Vagina (tissue), 2 donors: Measurements from ENCODE around the gene CORO6.

ENCODE experiments used
- POLR2AphosphoS5 ChIP-seq, 2 donors: sonication (generic); formaldehyde crosslinking; IDR thresholded peaks; one replicate each; pipeline ENCODE4 v1.9.0; 2017; ENCODE audit warnings: antibody characterized with exemption in 2 of 2, mild to moderate bottlenecking in 2 of 2, low read depth in 1 of 2; ENCODE audit not compliant: insufficient read depth in 1 of 2
- TF ChIP-seq, protein P1 (sequence below), 3 experiments: fragments of 450-650 bp in 2 of 3; fragments of 200-600 bp in 1 of 3; sonication (generic) in 1 of 3; IDR thresholded peaks; one replicate each; pipeline ENCODE4 v1.5.1; 2017 to 2019; ENCODE audit warnings: antibody characterized with exemption in 3 of 3, mild to moderate bottlenecking in 2 of 3, moderate library complexity in 2 of 3

DNA sequence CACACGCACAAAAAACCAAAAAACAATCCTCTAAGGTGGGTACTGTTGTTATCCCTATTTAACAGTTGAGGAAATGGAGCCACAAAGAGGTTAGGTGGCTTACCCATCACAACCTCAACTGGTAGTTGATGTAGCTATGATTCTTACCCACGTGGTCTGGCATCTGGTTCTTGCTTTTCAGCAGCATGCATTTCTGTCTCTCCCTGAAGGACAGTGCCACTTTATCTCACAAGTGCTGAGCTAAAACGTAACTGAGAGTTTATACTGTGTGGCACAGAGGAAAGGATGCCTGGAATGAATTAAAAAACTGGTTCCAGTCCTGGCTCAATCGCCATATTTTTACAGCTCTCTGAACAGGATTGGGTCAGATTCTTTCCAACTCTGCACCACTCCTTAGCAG, 1.9 kb upstream of the CORO6 start:
- TF ChIP-seq, protein P1, sequence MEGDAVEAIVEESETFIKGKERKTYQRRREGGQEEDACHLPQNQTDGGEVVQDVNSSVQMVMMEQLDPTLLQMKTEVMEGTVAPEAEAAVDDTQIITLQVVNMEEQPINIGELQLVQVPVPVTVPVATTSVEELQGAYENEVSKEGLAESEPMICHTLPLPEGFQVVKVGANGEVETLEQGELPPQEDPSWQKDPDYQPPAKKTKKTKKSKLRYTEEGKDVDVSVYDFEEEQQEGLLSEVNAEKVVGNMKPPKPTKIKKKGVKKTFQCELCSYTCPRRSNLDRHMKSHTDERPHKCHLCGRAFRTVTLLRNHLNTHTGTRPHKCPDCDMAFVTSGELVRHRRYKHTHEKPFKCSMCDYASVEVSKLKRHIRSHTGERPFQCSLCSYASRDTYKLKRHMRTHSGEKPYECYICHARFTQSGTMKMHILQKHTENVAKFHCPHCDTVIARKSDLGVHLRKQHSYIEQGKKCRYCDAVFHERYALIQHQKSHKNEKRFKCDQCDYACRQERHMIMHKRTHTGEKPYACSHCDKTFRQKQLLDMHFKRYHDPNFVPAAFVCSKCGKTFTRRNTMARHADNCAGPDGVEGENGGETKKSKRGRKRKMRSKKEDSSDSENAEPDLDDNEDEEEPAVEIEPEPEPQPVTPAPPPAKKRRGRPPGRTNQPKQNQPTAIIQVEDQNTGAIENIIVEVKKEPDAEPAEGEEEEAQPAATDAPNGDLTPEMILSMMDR (IDR thresholded peaks at IDR 0.05): no peak
- TF ChIP-seq POLR2AphosphoS5 (IDR thresholded peaks at IDR 0.05; ENCODE audit: insufficient read depth in 1 of 2, low read depth in 1 of 2): no peak
